NCI-H187 treated with DMSO at 0.1 percent for 48 hours (cell line): ENCODE data around the gene RELB.

ENCODE experiments used
- DNase-seq: peaks from one replicate; lab custom pipeline; 2025; lab: John Stamatoyannopoulos, UW

The RELB gene

GRCh38 chr19:45021971-45022370 lies 20.7 kb downstream of the RELB start:
- DNase-seq: no peak

GRCh38 chr19:45023048-45023447 lies 21.8 kb downstream of the RELB start:
- no peak for DNase-seq

GRCh38 chr19:45025264-45025663 lies 24.0 kb downstream of the RELB start:
- DNase-seq: no peak

- DNase-seq: no peak
These were observed 26.1 kb downstream of the RELB start for GRCh38 chr19:45027371-45027770.

- no peak for DNase-seq
These were observed 29.6 kb downstream of the RELB start for GRCh38 chr19:45030825-45031224.

GRCh38 chr19:45032421-45032820 lies 31.2 kb downstream of the RELB start:
- DNase-seq: no peak

- no peak for DNase-seq
These were observed 34.5 kb downstream of the RELB start for GRCh38 chr19:45035755-45036154.

- no peak for DNase-seq
These were observed 36.3 kb downstream of the RELB start for GRCh38 chr19:45037393-45038169.

GRCh38 chr19:45038931-45039893 lies 37.9 kb downstream of the RELB start, which contains the start of gene CLASRP:
Gene CLASRP (plus strand): TSS chr19:45039045. CDS start chr19:45040213, 1,168 bp downstream.
- DNase-seq: peak; percentile 50

GRCh38 chr19:45040059-45040771 lies 39.0 kb downstream of the RELB start:
- DNase-seq: no peak

GRCh38 chr19:45041125-45041524 lies 39.9 kb downstream of the RELB start:
- no peak for DNase-seq

- DNase-seq: no peak
These were observed 44.5 kb downstream of the RELB start for GRCh38 chr19:45045671-45046353.

GRCh38 chr19:45046355-45046754 lies 45.1 kb downstream of the RELB start:
- DNase-seq: no peak

GRCh38 chr19:45047188-45047797 lies 46.0 kb downstream of the RELB start:
- no peak for DNase-seq

- no peak for DNase-seq
These were observed 47.9 kb downstream of the RELB start for GRCh38 chr19:45049073-45049736.

GRCh38 chr19:45050036-45050435 lies 48.8 kb downstream of the RELB start:
- DNase-seq: no peak

GRCh38 chr19:45051929-45052579 lies 50.8 kb downstream of the RELB start:
- no peak for DNase-seq

GRCh38 chr19:45056831-45057230 lies 55.6 kb downstream of the RELB start:
- DNase-seq: no peak

GRCh38 chr19:45057444-45057843 lies 56.2 kb downstream of the RELB start:
- no peak for DNase-seq

- DNase-seq: no peak
These were observed 57.4 kb downstream of the RELB start for GRCh38 chr19:45058622-45059159.
